H1 (cell line): Measurements from ENCODE around the gene DLEC1.

Experiments
- BCL11A ChIP-seq, 2 experiments: IDR thresholded peaks; one replicate each; pipeline ENCODE4 v1.6.1; 2011; ENCODE audit warnings: low read depth in 2 of 2, low read length in 2 of 2, mild to moderate bottlenecking in 2 of 2
- EP300 ChIP-seq, 2 experiments: IDR thresholded peaks; 1 replicate in 1 of 2; 2 replicates in 1 of 2; pipeline ENCODE4 v1.6.1; 2011 to 2012; ENCODE audit warnings: low read depth in 2 of 2, low read length in 2 of 2, mild to moderate bottlenecking in 2 of 2, borderline replicate concordance in 1 of 2, inconsistent platforms in 1 of 2, moderate library complexity in 1 of 2
- RAD21 ChIP-seq, 2 experiments: IDR thresholded peaks in 1 of 2; conservative IDR thresholded peaks in 1 of 2; 2 replicates each; pipeline ENCODE4 v1.6.1; 2011; ENCODE audit warnings: low read depth in 2 of 2, low read length in 2 of 2, improper control_type of control experiment in 1 of 2, inconsistent platforms in 1 of 2, mild to moderate bottlenecking in 1 of 2, moderate library complexity in 1 of 2
- TF ChIP-seq, protein P1 (sequence below): IDR thresholded peaks from 2 replicates; pipeline ENCODE4 v1.6.1; 2011; ENCODE audit warnings: low read length, improper control_type of control experiment

DNA sequence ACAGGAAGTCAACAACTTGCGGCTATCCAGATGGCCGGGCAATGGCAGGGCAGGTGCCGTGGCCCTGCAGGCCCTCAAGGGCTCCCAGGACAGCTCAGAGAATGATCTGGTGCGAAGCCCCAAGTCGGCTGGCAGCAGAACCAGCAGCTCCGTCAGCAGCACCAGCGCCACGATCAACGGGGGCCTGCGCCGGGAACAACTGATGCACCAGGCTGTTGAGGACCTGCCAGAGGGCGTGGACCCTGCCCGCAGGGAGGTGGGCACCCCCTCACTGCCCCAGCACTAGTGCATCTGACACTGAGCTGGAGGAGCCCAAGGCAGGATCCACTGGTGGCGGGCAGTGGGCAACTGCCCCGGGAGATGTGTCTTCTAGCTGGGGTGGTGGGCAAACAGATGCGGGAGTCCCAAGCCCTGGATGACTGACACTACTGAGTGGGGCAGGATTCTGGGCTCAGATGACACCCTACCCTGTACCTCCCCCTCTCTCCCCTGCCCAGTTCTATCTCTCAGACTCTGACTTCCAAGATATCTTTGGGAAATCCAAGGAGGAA lies 32.5 kb upstream of the DLEC1 start:
- TF ChIP-seq EP300 (IDR thresholded peaks at IDR 0.05; ENCODE audit: borderline replicate concordance in 1 of 2, low read depth in 2 of 2, low read length in 2 of 2) = no peak
- no peak for TF ChIP-seq RAD21 (IDR thresholded peaks at IDR 0.05 in 1 of 2, conservative IDR thresholded peaks at IDR 0.05 in 1 of 2; ENCODE audit: low read depth in 2 of 2, low read length in 2 of 2)
- TF ChIP-seq BCL11A (IDR thresholded peaks at IDR 0.05; ENCODE audit: low read depth in 2 of 2, low read length in 2 of 2) = no peak
- TF ChIP-seq, protein P1, sequence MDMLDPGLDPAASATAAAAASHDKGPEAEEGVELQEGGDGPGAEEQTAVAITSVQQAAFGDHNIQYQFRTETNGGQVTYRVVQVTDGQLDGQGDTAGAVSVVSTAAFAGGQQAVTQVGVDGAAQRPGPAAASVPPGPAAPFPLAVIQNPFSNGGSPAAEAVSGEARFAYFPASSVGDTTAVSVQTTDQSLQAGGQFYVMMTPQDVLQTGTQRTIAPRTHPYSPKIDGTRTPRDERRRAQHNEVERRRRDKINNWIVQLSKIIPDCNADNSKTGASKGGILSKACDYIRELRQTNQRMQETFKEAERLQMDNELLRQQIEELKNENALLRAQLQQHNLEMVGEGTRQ = no peak
